AG10803 (cell line): ENCODE measurements around the gene SLC9A3.

Experiments used
- DNase-seq: peaks from one replicate; pipeline ENCODE4 v3.0.0; 2010; ENCODE audit warnings: low read depth
- H3K4me3 ChIP-seq: 2 replicates; pipeline ENCODE4 v1.5.1; 2011; ENCODE audit warnings: mild to moderate bottlenecking, low read length, control low read depth
- TF ChIP-seq, protein P1 (sequence below): conservative IDR thresholded peaks from 2 replicates; pipeline ENCODE4 v1.5.1; 2011; ENCODE audit warnings: mild to moderate bottlenecking, low read length, control low read depth, inconsistent platforms

SLC9A3 gene

DNA sequence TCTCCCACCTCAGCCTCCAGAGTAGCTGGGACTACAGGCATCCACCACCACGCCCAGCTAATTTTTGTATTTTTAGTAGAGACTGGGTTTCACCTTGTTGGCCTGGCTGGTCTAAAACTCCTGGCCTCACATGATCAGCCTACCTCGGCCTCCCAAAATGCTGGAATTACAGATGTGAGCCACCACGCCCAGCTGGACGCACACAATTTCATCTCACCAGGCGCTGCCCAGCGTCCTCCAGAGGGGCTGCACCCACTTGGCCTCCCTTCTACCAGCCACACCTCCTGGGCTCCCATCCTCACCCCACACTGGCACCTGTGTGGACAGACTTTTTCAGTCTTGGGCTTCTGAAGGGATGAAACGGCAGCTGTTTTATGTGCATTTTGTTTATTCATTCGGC is 85.1 kb downstream of the SLC9A3 start:
- TF ChIP-seq, protein P1, sequence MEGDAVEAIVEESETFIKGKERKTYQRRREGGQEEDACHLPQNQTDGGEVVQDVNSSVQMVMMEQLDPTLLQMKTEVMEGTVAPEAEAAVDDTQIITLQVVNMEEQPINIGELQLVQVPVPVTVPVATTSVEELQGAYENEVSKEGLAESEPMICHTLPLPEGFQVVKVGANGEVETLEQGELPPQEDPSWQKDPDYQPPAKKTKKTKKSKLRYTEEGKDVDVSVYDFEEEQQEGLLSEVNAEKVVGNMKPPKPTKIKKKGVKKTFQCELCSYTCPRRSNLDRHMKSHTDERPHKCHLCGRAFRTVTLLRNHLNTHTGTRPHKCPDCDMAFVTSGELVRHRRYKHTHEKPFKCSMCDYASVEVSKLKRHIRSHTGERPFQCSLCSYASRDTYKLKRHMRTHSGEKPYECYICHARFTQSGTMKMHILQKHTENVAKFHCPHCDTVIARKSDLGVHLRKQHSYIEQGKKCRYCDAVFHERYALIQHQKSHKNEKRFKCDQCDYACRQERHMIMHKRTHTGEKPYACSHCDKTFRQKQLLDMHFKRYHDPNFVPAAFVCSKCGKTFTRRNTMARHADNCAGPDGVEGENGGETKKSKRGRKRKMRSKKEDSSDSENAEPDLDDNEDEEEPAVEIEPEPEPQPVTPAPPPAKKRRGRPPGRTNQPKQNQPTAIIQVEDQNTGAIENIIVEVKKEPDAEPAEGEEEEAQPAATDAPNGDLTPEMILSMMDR: no peak

DNA sequence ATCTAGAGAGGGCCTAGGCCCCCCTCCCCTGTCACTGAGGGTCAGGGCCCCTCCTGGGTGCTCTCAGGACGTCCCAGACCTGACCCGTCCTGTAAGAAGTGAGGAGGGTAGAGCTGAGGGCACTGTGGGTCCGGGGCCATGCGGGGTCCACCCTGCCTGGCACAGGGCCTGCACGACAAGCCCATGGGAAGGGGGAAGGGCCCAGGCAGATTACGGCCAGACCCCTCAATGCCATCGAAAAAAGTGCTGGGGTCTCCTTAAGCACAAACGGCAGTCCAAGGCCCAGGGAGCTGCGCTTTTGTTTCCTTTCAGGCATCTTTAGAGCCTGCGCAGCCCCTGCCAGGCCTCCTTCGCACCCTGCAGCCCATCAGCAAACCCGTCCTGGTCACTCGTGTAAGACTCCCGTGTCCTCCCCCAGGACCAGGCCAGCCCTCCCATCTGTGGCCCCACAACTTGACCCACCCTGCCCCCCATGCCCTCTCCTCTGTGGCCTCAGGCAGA is 85.7 kb downstream of the SLC9A3 start:
- DNase-seq: no peak
- TF ChIP-seq, protein P1: no peak

More for the DNA sequence above, 85.1 kb downstream of the SLC9A3 start:
- no peak for DNase-seq
- H3K4me3 ChIP-seq: no peak overlapping the region

DNA sequence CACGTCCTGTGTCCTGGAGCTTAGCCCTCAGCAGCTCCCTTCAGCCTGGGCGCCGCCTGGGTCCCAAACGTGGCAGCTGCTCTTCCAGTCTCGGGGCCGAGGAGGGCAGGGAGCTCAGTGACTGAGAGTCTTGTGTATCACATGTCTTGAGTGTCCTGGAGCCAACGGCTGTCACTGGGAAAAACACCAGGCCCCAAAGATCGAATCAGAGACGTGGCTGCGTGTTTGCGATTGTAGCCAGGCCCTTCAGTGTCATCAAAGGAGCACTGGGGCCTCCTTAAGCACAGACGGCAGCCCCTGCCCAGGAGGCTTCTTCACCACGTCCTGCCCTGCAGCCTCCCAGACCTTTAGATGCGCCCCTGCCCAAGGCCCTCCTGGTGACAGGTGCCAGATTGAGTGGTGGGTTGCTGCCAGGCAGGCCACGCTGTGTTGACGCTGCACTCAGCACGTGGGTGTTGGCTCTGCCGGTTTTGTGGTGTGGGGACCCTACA is 86.9 kb downstream of the SLC9A3 start:
- H3K4me3 ChIP-seq: no peak overlapping the region
- no peak for DNase-seq
- TF ChIP-seq, protein P1: no peak

More for the DNA sequence above, 85.7 kb downstream of the SLC9A3 start:
- no peak overlapping the region for H3K4me3 ChIP-seq

DNA sequence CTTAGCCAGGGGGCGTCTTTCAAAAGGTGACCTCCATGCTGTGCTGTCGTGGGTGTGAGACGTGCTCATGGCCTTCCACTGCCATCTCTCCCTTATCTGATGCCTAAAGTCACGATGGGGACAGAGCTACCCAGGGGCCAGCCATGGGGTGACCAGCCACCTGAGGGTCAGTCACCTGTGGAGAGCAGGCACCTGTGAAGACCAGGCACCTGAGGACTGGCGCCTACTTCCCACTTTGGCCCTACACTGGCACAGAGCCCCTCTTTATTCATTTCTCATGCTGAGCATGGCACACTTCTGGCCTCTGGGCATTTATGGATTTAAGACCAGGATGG is 87.6 kb downstream of the SLC9A3 start:
- no peak for DNase-seq
- no peak overlapping the region for H3K4me3 ChIP-seq
- TF ChIP-seq, protein P1: no peak

DNA sequence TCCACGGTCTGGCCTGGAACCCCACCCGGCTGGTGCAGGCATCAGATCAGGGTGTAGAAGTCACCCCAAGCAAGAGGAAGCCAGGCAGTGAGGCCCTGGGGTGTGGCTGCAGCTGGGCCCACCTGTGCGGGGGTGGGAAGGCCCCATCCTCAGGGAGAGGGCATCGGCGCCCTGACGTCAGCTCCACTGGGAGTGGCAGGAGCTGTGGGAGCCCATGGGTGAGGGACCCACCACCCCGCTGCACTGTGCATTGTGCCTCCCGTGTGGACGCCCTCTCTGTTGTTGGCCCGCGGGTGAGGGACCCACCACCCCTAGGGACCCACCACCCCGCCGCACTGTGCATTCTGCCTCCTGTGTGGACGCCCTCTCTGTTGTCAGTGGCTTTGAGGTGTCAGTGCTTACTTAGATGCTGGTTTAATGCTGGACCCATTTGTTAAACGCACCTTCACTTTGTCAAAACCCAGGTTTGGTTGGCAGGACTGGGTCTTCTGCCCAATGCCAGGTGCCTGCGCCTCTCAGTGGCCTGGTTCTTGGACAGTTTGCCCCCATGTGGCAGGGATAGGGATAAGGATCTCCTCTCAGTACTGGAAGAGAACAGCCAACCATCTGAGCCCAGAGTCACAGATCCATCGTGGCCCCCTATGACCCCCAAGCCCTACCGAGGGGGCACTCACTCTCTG is 88.1 kb downstream of the SLC9A3 start:
- no peak overlapping the region for H3K4me3 ChIP-seq
- TF ChIP-seq, protein P1: peak; percentile 59
- DNase-seq: peak; percentile 39

DNA sequence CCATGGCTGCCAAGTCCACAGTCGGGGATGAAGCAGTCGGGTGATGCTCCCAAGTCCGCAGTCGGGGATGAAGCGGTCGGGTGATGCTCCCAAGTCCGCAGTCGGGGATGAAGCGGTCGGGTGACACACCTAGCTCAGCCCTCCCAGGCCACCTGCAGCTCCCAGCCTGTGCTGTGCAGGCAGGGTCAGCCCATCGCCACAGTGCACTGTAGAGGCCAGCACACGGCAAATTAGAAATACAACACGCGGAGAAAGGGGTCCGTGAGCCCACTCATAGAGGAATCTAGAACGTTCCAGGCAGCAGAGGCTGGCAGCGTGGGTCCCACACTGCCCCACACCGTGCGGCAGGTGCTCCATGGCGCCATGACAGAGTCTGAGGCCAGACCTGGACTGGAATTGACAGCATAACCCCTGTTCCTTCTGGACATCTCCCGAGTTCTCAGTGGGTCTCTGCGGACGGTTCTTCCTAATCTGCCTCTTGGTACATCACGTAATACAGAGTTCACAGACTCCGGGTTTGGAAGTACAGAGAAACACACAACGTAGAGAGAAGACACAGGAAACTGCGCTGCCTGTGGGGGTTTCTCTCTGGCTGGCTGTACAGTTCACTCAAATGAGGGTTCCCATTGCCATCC is 89.0 kb downstream of the SLC9A3 start:
- TF ChIP-seq, protein P1: no peak
- no peak for DNase-seq
- H3K4me3 ChIP-seq: no peak overlapping the region
